Skeletal muscle tissue (tissue), 4 donors: Measurements from ENCODE around the gene ASMT. TPM values are rescaled to one million over a fixed set of nuclear protein-coding genes. Genes with fewer than 3 reads are reported as not detected.
"Not testable (repeated sequence)": the region's sequence is repeated elsewhere in the genome, so short reads cannot be mapped to it uniquely, and the experiment has no call there.

ENCODE experiments used
- H3K27ac ChIP-seq: one replicate; pipeline ENCODE4 v1.7.0; 2013; ENCODE audit warnings: mild to moderate bottlenecking, low read depth, low read length, inconsistent platforms
- H3K27me3 ChIP-seq, 3 donors: one replicate each; pipeline ENCODE4 v1.7.0; 2013; ENCODE audit warnings: low read length in 3 of 3; ENCODE audit not compliant: control insufficient read depth in 3 of 3, insufficient read depth in 3 of 3
- H3K36me3 ChIP-seq, 3 donors: one replicate each; pipeline ENCODE4 v1.7.0; 2013; ENCODE audit warnings: low read length in 3 of 3; ENCODE audit not compliant: control insufficient read depth in 3 of 3, insufficient read depth in 3 of 3
- H3K4me1 ChIP-seq, 3 donors: one replicate each; pipeline ENCODE4 v1.7.0; 2013; ENCODE audit warnings: low read length in 3 of 3, mild to moderate bottlenecking in 3 of 3; ENCODE audit not compliant: control insufficient read depth in 3 of 3, insufficient read depth in 3 of 3
- H3K4me3 ChIP-seq, 3 donors: one replicate each; pipeline ENCODE4 v1.7.0; 2013; ENCODE audit warnings: low read length in 3 of 3
- H3K9ac ChIP-seq, 3 donors: one replicate each; pipeline ENCODE4 v1.7.0; 2013; ENCODE audit warnings: low read length in 3 of 3, mild to moderate bottlenecking in 3 of 3, moderate library complexity in 2 of 3, low read depth in 1 of 3
- H3K9me3 ChIP-seq, 3 donors: one replicate each; pipeline ENCODE4 v1.7.0; 2013; ENCODE audit warnings: low read length in 3 of 3; ENCODE audit not compliant: control insufficient read depth in 3 of 3
- total RNA-seq: library from RNA; depleted of rRNA; stranded (reverse); fragments of >200 nt; gene quantifications from one replicate; pipeline ENCODE4 v1.2.3, GENCODE V29; 2014
- donor health status: Osteomylitis.

The ASMT gene
- total RNA-seq, 1 donor from 2014 or later, result not detected

- no peak overlapping the region for H3K27ac ChIP-seq
- no peaks in the 10 kb centered on the region for H3K36me3 ChIP-seq
- no peaks in the 10 kb centered on the region for H3K4me1 ChIP-seq
- H3K4me3 ChIP-seq, result no peak overlapping the region
- no peak overlapping the region for H3K9ac ChIP-seq
- peaks cover 0 to 3% (median 0%) of the 10 kb centered on the region in 3 donors for H3K27me3 ChIP-seq
- H3K9me3 ChIP-seq, result peaks cover 0 to 5% (median 2%) of the 10 kb centered on the region in 3 donors
These were observed 34.8 kb downstream of the ASMT start for GRCh38 chrX:1649621-1650020.

- H3K27ac ChIP-seq, H3K9me3 ChIP-seq, H3K27me3 ChIP-seq, H3K9ac ChIP-seq, H3K4me3 ChIP-seq, H3K4me1 ChIP-seq, H3K36me3 ChIP-seq: not testable (repeated sequence)
These were observed 37.4 kb downstream of the ASMT start for GRCh38 chrX:1652011-1652811.

- Histone ChIP-seq H3K4me1 (peaks cover 0 to 4% (median 4%) of the 10 kb centered on the region in 3 donors), H3K9me3 (no peaks in the 10 kb centered on the region), H3K4me3 (no peak overlapping the region), H3K36me3 (no peaks in the 10 kb centered on the region), H3K27me3 (peaks cover 0 to 7% (median 3%) of the 10 kb centered on the region in 3 donors), H3K9ac (no peak overlapping the region), H3K27ac (no peak overlapping the region)
These were observed 41.5 kb downstream of the ASMT start for GRCh38 chrX:1656379-1656778.

- Histone ChIP-seq H3K4me1 (peaks cover 0 to 4% (median 4%) of the 10 kb centered on the region in 3 donors), H3K27ac (no peak overlapping the region), H3K27me3 (peaks cover 0 to 7% (median 3%) of the 10 kb centered on the region in 3 donors), H3K9ac (no peak overlapping the region), H3K36me3 (no peaks in the 10 kb centered on the region), H3K9me3 (peaks cover 0 to 3% (median 0%) of the 10 kb centered on the region in 3 donors), H3K4me3 (no peak overlapping the region)
These were observed 42.7 kb downstream of the ASMT start for GRCh38 chrX:1657367-1658070.

GRCh38 chrX:1658071-1658491 is 43.2 kb downstream of the ASMT start:
- Histone ChIP-seq H3K4me3 (no peak overlapping the region), H3K27ac (no peak overlapping the region), H3K9ac (no peak overlapping the region)

GRCh38 chrX:1659664-1660461 is 45.0 kb downstream of the ASMT start:
- H3K4me3 ChIP-seq, result no peak overlapping the region
- H3K36me3 ChIP-seq, result no peaks in the 10 kb centered on the region
- no peak overlapping the region for H3K9ac ChIP-seq
- no peak overlapping the region for H3K27ac ChIP-seq
- H3K9me3 ChIP-seq, result peaks cover 0 to 3% (median 0%) of the 10 kb centered on the region in 3 donors
- H3K27me3 ChIP-seq, result peaks cover 0 to 7% (median 3%) of the 10 kb centered on the region in 3 donors
- H3K4me1 ChIP-seq, result peaks cover 0 to 4% (median 4%) of the 10 kb centered on the region in 3 donors

More at GRCh38 chrX:1658071-1658491, 43.2 kb downstream of the ASMT start:
- peaks cover 0 to 4% (median 4%) of the 10 kb centered on the region in 3 donors for H3K4me1 ChIP-seq
- no peaks in the 10 kb centered on the region for H3K36me3 ChIP-seq
- peaks cover 0 to 3% (median 0%) of the 10 kb centered on the region in 3 donors for H3K9me3 ChIP-seq
- H3K27me3 ChIP-seq, result peaks cover 0 to 7% (median 3%) of the 10 kb centered on the region in 3 donors

GRCh38 chrX:1661048-1661921 is 46.4 kb downstream of the ASMT start:
- H3K27me3 ChIP-seq, result peaks cover 0 to 7% (median 3%) of the 10 kb centered on the region in 3 donors
- no peak overlapping the region for H3K4me3 ChIP-seq
- no peak overlapping the region for H3K27ac ChIP-seq
- H3K4me1 ChIP-seq, result peaks cover 0 to 4% (median 4%) of the 10 kb centered on the region in 3 donors
- H3K9ac ChIP-seq, result no peak overlapping the region
- no peaks in the 10 kb centered on the region for H3K36me3 ChIP-seq
- H3K9me3 ChIP-seq, result peaks cover 0 to 4% (median 0%) of the 10 kb centered on the region in 3 donors

- Histone ChIP-seq H3K9ac (no peak overlapping the region), H3K4me1 (peaks cover 0 to 4% (median 4%) of the 10 kb centered on the region in 3 donors), H3K9me3 (peaks cover 0 to 6% (median 0%) of the 10 kb centered on the region in 3 donors), H3K4me3 (no peak overlapping the region), H3K27me3 (peaks cover 2 to 7% (median 3%) of the 10 kb centered on the region in 3 donors), H3K27ac (no peak overlapping the region), H3K36me3 (no peaks in the 10 kb centered on the region)
These were observed 47.0 kb downstream of the ASMT start for GRCh38 chrX:1661922-1662221.

GRCh38 chrX:1667566-1667965 is 52.7 kb downstream of the ASMT start:
- Histone ChIP-seq H3K27ac (no peak overlapping the region), H3K4me1 (no peaks in the 10 kb centered on the region), H3K9ac (no peak overlapping the region), H3K27me3 (peaks cover 0 to 2% (median 0%) of the 10 kb centered on the region in 3 donors), H3K4me3 (no peak overlapping the region), H3K36me3 (no peaks in the 10 kb centered on the region), H3K9me3 (peaks cover 0 to 3% (median 0%) of the 10 kb centered on the region in 3 donors)
